Measurements from ENCODE around the gene PDPK1.
A peak's percentile ranks its signal among the peaks of the same experiment; 100 is the strongest.
"Not testable (repeated sequence)": the region's sequence is repeated elsewhere in the genome, so short reads cannot be mapped to it uniquely, and the experiment has no call there.

Gene PDPK1

GRCh38 chr16:2523801-2524231 is 14.0 kb upstream of the PDPK1 start:
- DNase-seq (ENCODE audit: low read depth, low spot score) = no peak

GRCh38 chr16:2524339-2524938 is 13.4 kb upstream of the PDPK1 start:
- DNase-seq (ENCODE audit: low read depth, low spot score) = no peak

GRCh38 chr16:2526135-2526534 is 11.7 kb upstream of the PDPK1 start:
- DNase-seq (ENCODE audit: low read depth, low spot score) = no peak

GRCh38 chr16:2527071-2527783 is 10.6 kb upstream of the PDPK1 start:
- DNase-seq (ENCODE audit: low read depth, low spot score) = no peak

GRCh38 chr16:2527784-2528100 is 10.1 kb upstream of the PDPK1 start:
- DNase-seq (ENCODE audit: low read depth, low spot score) = no peak

GRCh38 chr16:2528161-2529060 is 9.4 kb upstream of the PDPK1 start:
- DNase-seq (ENCODE audit: low read depth, low spot score) = no peak

- DNase-seq (ENCODE audit: low read depth, low spot score) = no peak
Measured at GRCh38 chr16:2529061-2529931, 8.5 kb upstream of the PDPK1 start.

- DNase-seq (ENCODE audit: low read depth, low spot score) = no peak
Measured at GRCh38 chr16:2529961-2530628, 7.7 kb upstream of the PDPK1 start.

GRCh38 chr16:2530629-2531318 is 7.0 kb upstream of the PDPK1 start:
- peak; percentile 15 for DNase-seq (ENCODE audit: low read depth, low spot score)

GRCh38 chr16:2531371-2531695 is 6.5 kb upstream of the PDPK1 start, which contains the start of gene CEMP1:
TSS of gene CEMP1 (minus strand) at chr16:2531408. CDS start at chr16:2531073, 335 bp downstream.
- DNase-seq (ENCODE audit: low read depth, low spot score) = no peak

- peak; percentile 96 for DNase-seq (ENCODE audit: low read depth, low spot score)
Measured at GRCh38 chr16:2531696-2532493, 5.9 kb upstream of the PDPK1 start.

- DNase-seq (ENCODE audit: low read depth, low spot score) = peak; percentile 60
Measured at GRCh38 chr16:2532494-2533141, 5.2 kb upstream of the PDPK1 start.

GRCh38 chr16:2533142-2533755 is 4.6 kb upstream of the PDPK1 start:
- DNase-seq (ENCODE audit: low read depth, low spot score) = not testable (repeated sequence)

- no peak for DNase-seq (ENCODE audit: low read depth, low spot score)
Measured at GRCh38 chr16:2533912-2534311, 3.9 kb upstream of the PDPK1 start.

GRCh38 chr16:2534335-2534734 is 3.5 kb upstream of the PDPK1 start:
- DNase-seq (ENCODE audit: low read depth, low spot score) = not testable (repeated sequence)

- DNase-seq (ENCODE audit: low read depth, low spot score) = peak; percentile 58
Measured at GRCh38 chr16:2535625-2536013, 2.2 kb upstream of the PDPK1 start.

- DNase-seq (ENCODE audit: low read depth, low spot score) = not testable (repeated sequence)
Measured at GRCh38 chr16:2539192-2539844, 1.5 kb downstream of the PDPK1 start.

GRCh38 chr16:2539845-2540458 is 2.1 kb downstream of the PDPK1 start:
- DNase-seq (ENCODE audit: low read depth, low spot score) = peak; percentile 29

Measured in ELF-1 (cell line).